OCI-LY7 (cell line): ENCODE data around the gene ADSS2.

Experiments
- CTCF ChIP-seq: fragments of 200-600 bp; sonication (generic); conservative IDR thresholded peaks from 2 replicates; pipeline ENCODE4 v1.5.1; 2014; ENCODE audit warnings: mild to moderate bottlenecking, antibody characterized with exemption, low read length, moderate library complexity, mixed read lengths
- EZH2phosphoT487 ChIP-seq: fragments of 200-600 bp; sonication (generic); IDR thresholded peaks from 2 replicates; pipeline ENCODE4 v1.6.1; 2018; ENCODE audit warnings: low read depth, borderline replicate concordance, mild to moderate bottlenecking, mixed run types, antibody characterized with exemption, low read length, moderate library complexity, mixed read lengths

DNA sequence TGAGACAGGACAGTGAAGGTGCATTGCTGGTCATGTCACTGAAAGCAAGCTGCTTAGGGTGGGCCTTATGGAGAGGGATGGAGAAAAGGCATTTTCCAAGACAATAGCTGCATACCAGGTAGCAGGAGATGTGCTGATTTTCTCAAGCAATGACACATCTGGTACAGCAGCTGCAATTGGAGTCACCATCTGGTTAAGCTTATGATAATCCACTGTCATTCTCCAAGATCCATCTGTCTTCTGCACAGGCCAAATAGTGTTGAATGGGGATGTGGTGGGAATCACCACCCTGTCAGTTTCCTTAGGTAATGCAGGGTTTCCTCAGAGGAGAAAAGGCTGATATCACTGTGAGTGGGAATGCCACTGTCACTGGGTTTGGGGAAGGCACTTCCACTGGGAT is 54.6 kb downstream of the ADSS2 start:
- no peak for TF ChIP-seq CTCF
- no peak for TF ChIP-seq EZH2phosphoT487
